ENCODE data around the gene BCKDK. TPM values are rescaled to one million over a fixed set of nuclear protein-coding genes. Genes with fewer than 3 reads are reported as not detected.

Gene BCKDK
- total and polyA plus RNA-seq, 2 of the 13 experiments (the other 11 are each of a cell fraction or from before 2014, with no cell fraction given): 24.9 to 42.6 TPM

DNA sequence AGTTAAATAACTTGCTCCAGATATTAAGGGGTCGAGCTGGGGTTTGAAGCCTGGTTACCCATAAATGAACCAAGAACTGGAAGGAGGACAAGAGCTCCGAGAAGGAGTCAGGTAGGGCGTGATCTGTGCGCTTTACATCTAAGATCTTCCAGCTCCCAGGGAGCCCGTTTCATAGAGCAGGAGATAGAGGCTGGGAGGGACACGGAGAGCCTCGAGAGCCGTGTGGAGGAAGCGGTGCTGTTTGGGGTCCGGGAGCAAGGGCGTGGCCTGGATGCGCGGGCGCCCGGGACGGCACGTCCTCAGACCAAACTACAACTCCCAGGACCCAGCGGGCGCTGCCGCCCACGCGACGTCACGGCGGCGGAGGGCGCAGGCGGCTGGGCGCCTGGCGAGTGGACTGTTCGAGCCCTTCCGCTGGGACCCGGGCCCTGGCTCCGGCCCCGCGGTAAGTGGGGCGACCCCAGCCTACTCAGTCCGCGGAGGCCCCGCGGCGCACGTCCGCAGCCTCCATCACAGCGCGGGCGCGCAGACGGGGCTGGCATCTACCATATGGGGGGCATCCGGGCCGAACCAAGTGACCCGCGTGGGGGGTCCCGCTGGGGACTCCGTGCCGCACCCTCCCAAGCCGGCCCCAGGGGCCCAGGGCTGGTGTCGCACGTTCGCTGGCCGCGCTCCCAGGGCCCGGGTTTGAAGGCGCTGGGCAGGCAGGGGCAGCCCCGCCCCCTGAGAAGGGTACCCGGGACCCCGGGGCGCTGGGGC lies at the start of gene BCKDK (continued):
- TF ChIP-seq, protein P1, sequence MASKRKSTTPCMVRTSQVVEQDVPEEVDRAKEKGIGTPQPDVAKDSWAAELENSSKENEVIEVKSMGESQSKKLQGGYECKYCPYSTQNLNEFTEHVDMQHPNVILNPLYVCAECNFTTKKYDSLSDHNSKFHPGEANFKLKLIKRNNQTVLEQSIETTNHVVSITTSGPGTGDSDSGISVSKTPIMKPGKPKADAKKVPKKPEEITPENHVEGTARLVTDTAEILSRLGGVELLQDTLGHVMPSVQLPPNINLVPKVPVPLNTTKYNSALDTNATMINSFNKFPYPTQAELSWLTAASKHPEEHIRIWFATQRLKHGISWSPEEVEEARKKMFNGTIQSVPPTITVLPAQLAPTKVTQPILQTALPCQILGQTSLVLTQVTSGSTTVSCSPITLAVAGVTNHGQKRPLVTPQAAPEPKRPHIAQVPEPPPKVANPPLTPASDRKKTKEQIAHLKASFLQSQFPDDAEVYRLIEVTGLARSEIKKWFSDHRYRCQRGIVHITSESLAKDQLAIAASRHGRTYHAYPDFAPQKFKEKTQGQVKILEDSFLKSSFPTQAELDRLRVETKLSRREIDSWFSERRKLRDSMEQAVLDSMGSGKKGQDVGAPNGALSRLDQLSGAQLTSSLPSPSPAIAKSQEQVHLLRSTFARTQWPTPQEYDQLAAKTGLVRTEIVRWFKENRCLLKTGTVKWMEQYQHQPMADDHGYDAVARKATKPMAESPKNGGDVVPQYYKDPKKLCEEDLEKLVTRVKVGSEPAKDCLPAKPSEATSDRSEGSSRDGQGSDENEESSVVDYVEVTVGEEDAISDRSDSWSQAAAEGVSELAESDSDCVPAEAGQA (IDR thresholded peaks at IDR 0.05; ENCODE audit: low read depth): peak; percentile 96
- TF ChIP-seq, protein P1 (CRISPR knock-in tag; IDR thresholded peaks at IDR 0.05; ENCODE audit: borderline replicate concordance): no peak; the same call in 1 of the 2 replicates
- TF ChIP-seq KLF13 (CRISPR knock-in tag; IDR thresholded peaks at IDR 0.05) (no peak), CBX5 (CRISPR knock-in tag; IDR thresholded peaks at IDR 0.05; ENCODE audit: borderline replicate concordance) (0 out of 2 replicates have a peak, but pooled peaks have one; percentile 37), ELF1 (CRISPR knock-in tag; IDR thresholded peaks at IDR 0.05) (peak; percentile 42), MEIS2 (CRISPR knock-in tag; IDR thresholded peaks at IDR 0.05) (no peak), ZNF331 (CRISPR knock-in tag; IDR thresholded peaks at IDR 0.05) (0 out of 2 replicates have a peak, but pooled peaks have one; percentile 19), SPEN (CRISPR knock-in tag; IDR thresholded peaks at IDR 0.05; ENCODE audit: low read depth) (peak; percentile 92), SP140L (CRISPR knock-in tag; IDR thresholded peaks at IDR 0.05; ENCODE audit: borderline replicate concordance) (no peak; the same call in 1 of the 2 replicates), ARHGAP35 (CRISPR knock-in tag; IDR thresholded peaks at IDR 0.05; ENCODE audit: borderline replicate concordance) (peak; percentile 95), ZNF24 (IDR thresholded peaks at IDR 0.05) (no peak), REXO4 (CRISPR knock-in tag; IDR thresholded peaks at IDR 0.05; ENCODE audit: borderline replicate concordance) (no peak), MYNN (CRISPR knock-in tag; IDR thresholded peaks at IDR 0.05; ENCODE audit: low read depth) (no peak), DNMT1 (CRISPR knock-in tag; IDR thresholded peaks at IDR 0.05) (peak; percentile 59; the same call in 1 of the 2 replicates), YEATS4 (CRISPR knock-in tag; IDR thresholded peaks at IDR 0.05; ENCODE audit: borderline replicate concordance) (peak; percentile 93; the same call in 1 of the 2 replicates)
- TF ChIP-seq, protein P2, sequence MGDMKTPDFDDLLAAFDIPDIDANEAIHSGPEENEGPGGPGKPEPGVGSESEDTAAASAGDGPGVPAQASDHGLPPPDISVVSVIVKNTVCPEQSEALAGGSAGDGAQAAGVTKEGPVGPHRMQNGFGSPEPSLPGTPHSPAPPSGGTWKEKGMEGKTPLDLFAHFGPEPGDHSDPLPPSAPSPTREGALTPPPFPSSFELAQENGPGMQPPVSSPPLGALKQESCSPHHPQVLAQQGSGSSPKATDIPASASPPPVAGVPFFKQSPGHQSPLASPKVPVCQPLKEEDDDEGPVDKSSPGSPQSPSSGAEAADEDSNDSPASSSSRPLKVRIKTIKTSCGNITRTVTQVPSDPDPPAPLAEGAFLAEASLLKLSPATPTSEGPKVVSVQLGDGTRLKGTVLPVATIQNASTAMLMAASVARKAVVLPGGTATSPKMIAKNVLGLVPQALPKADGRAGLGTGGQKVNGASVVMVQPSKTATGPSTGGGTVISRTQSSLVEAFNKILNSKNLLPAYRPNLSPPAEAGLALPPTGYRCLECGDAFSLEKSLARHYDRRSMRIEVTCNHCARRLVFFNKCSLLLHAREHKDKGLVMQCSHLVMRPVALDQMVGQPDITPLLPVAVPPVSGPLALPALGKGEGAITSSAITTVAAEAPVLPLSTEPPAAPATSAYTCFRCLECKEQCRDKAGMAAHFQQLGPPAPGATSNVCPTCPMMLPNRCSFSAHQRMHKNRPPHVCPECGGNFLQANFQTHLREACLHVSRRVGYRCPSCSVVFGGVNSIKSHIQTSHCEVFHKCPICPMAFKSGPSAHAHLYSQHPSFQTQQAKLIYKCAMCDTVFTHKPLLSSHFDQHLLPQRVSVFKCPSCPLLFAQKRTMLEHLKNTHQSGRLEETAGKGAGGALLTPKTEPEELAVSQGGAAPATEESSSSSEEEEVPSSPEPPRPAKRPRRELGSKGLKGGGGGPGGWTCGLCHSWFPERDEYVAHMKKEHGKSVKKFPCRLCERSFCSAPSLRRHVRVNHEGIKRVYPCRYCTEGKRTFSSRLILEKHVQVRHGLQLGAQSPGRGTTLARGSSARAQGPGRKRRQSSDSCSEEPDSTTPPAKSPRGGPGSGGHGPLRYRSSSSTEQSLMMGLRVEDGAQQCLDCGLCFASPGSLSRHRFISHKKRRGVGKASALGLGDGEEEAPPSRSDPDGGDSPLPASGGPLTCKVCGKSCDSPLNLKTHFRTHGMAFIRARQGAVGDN (CRISPR knock-in tag; IDR thresholded peaks at IDR 0.05): peak; percentile 91
- TF ChIP-seq, protein P3, sequence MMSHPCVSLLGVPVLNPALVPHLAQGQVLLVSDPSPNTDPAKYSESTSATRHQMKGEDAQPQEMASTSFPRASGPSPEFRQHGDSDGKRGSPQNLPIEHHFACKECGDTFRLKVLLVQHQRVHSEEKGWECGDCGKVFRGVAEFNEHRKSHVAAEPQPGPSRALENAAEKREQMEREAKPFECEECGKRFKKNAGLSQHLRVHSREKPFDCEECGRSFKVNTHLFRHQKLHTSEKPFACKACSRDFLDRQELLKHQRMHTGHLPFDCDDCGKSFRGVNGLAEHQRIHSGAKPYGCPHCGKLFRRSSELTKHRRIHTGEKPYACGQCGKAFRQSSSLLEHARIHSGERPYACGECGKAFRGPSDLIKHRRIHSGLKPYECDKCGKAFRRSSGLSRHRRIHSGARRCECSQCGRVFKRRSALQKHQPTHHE (CRISPR knock-in tag; IDR thresholded peaks at IDR 0.05; ENCODE audit: borderline replicate concordance): no peak
